MCF 10A (cell line): ENCODE results near the gene CCDC136. TPM values are rescaled to one million over a fixed set of nuclear protein-coding genes. Genes with fewer than 3 reads are reported as not detected.
A peak's percentile ranks its signal among the peaks of the same experiment; 100 is the strongest.

ENCODE experiments used
- BruUV-seq: library from RNA; stranded (reverse); fragments of 400-500 nt; replicated peaks from 2 replicates; lab custom pipeline; 2021; lab: Mats Ljungman, UMichigan
- CTCF ChIA-PET: fragments of 300-600 bp; sonication (Branson Sonifier 250); formaldehyde crosslinking; extraction: SDS; loops from one replicate; lab custom pipeline; 2021; ENCODE audit warnings: antibody characterized with exemption, inconsistent platforms; lab: Yijun Ruan, JAX
- POLR2A ChIA-PET: fragments of 300-600, 350-650 bp; sonication (Branson Sonifier 250); formaldehyde crosslinking; extraction: SDS; loops from one replicate; lab custom pipeline; 2020; ENCODE audit warnings: antibody characterized with exemption, inconsistent platforms; lab: Yijun Ruan, JAX
- DNase-seq: peaks from one replicate; pipeline ENCODE4 v3.0.0-alpha.2; 2018; ENCODE audit not compliant: unreplicated experiment
- H3K27ac Mint-ChIP-seq: one replicate; pipeline ENCODE4 v1.8.0; 2022; ENCODE audit warnings: mild to moderate bottlenecking, low read depth, mixed read lengths; ENCODE audit not compliant: unreplicated experiment
- H3K27me3 Mint-ChIP-seq: one replicate; pipeline ENCODE4 v1.8.0; 2022; ENCODE audit warnings: mixed read lengths; ENCODE audit not compliant: insufficient read depth, unreplicated experiment
- H3K36me3 Mint-ChIP-seq: one replicate; pipeline ENCODE4 v1.8.0; 2022; ENCODE audit warnings: mild to moderate bottlenecking, moderate library complexity, mixed read lengths; ENCODE audit not compliant: insufficient read depth, unreplicated experiment
- H3K4me1 Mint-ChIP-seq: one replicate; pipeline ENCODE4 v1.8.0; 2022; ENCODE audit warnings: mixed read lengths; ENCODE audit not compliant: insufficient read depth, unreplicated experiment
- H3K4me3 Mint-ChIP-seq: one replicate; pipeline ENCODE4 v1.8.0; 2022; ENCODE audit warnings: mild to moderate bottlenecking, moderate library complexity, mixed read lengths; ENCODE audit not compliant: unreplicated experiment
- H3K9me3 Mint-ChIP-seq: one replicate; pipeline ENCODE4 v1.8.0; 2022; ENCODE audit warnings: mixed read lengths; ENCODE audit not compliant: unreplicated experiment
- CTCF ChIP-seq: fragments of 200-600 bp; IDR thresholded peaks from one replicate; pipeline ENCODE4 v1.8.0; 2022; ENCODE audit warnings: antibody characterized with exemption, mild to moderate bottlenecking; ENCODE audit not compliant: unreplicated experiment
- intact Hi-C: fragments of 100-400 bp; cut with micrococcal nuclease; formaldehyde crosslinking; loops from 2 replicates; pipeline ENCODE4 v1.14.1; 2022
- total RNA-seq: library from RNA; stranded (reverse); gene quantifications from 2 replicates; pipeline ENCODE4 v1.2.3, GENCODE V29; 2022

CCDC136 gene
- total RNA-seq, 1 experiment from 2014 or later: 3.5 TPM

- no peaks in the 10 kb centered on the region for H3K36me3 Mint-ChIP-seq
- no peaks in the 10 kb centered on the region for H3K27me3 Mint-ChIP-seq
- ChIA-PET CTCF (interaction anchor here (0.5 to 3.8 kb wide), 9 partner anchors 14 to 1724 kb away, joined by 3 to 32 read pairs (median 3); no protein-coding TSS in a partner anchor), POLR2A (interaction anchor here (0.7 to 3.1 kb wide), 9 partner anchors 21 to 193 kb away, joined by 3 to 48 read pairs (median 5); partner anchors contain the start of genes CALU, IRF5 and TNPO3)
- no peak for DNase-seq
- peak overlapping the region; percentile 82 for H3K4me3 Mint-ChIP-seq
- intact Hi-C loops: loop anchor here (10.0 kb wide), 1 partner anchor 127 kb away; the partner anchor contains the start of gene CALU
- H3K27ac Mint-ChIP-seq: peak overlapping the region; percentile 84
- H3K4me1 Mint-ChIP-seq: peaks cover 11% of the 10 kb centered on the region
- H3K9me3 Mint-ChIP-seq: no peaks in the 10 kb centered on the region
- no peak for TF ChIP-seq CTCF
- no TSS peak for BruUV-seq
Observed at GRCh38 chr7:128861957-128862570, 70.3 kb downstream of the CCDC136 start.

GRCh38 chr7:128862571-128863432 lies 71.0 kb downstream of the CCDC136 start, which contains the start of gene ATP6V1F:
Gene ATP6V1F, plus strand, starts transcription at chr7:128862856. Its CDS starts 49 bp downstream, at chr7:128862905.
- no peaks in the 10 kb centered on the region for H3K27me3 Mint-ChIP-seq
- H3K4me3 Mint-ChIP-seq: peak within 1 kb of the TSS; percentile 82
- TSS peak; percentile 46 for BruUV-seq
- H3K27ac Mint-ChIP-seq: peak within 1 kb of the TSS; percentile 84
- ChIA-PET CTCF (interaction anchor here (0.5 to 3.8 kb wide), 15 partner anchors 12 to 1723 kb away, joined by 3 to 32 read pairs (median 3); partner anchors contain the start of gene METTL2B), POLR2A (interaction anchor here (0.5 to 3.1 kb wide), 18 partner anchors 20 to 248 kb away, joined by 3 to 48 read pairs (median 4); partner anchors contain the start of genes CALU, IRF5 and TNPO3)
- H3K9me3 Mint-ChIP-seq: no peaks in the 10 kb centered on the region
- intact Hi-C loops: loop anchor here (1.0 to 10.0 kb wide), 2 partner anchors 128 to 228 kb away; partner anchors contain the start of gene CALU
- TF ChIP-seq CTCF: no peak
- peaks cover 14% of the 10 kb centered on the region for H3K4me1 Mint-ChIP-seq
- DNase-seq: peak; percentile 98
- H3K36me3 Mint-ChIP-seq: no peaks in the 10 kb centered on the region

GRCh38 chr7:128863433-128863989 lies 71.7 kb downstream of the CCDC136 start:
- BruUV-seq: no TSS peak
- no peaks in the 10 kb centered on the region for H3K27me3 Mint-ChIP-seq

More at GRCh38 chr7:128863433-128863989, 71.7 kb downstream of the CCDC136 start:
- ChIA-PET POLR2A (interaction anchor here (0.5 to 3.1 kb wide), 16 partner anchors 19 to 249 kb away, joined by 3 to 48 read pairs (median 4); partner anchors contain the start of genes CALU, IRF5 and TNPO3), CTCF (interaction anchor here (0.6 to 3.8 kb wide), 13 partner anchors 11 to 1487 kb away, joined by 3 to 32 read pairs (median 3); partner anchors contain the start of gene METTL2B)
- peak overlapping the region; percentile 84 for H3K27ac Mint-ChIP-seq
- intact Hi-C loops: loop anchor here (1.0 to 10.0 kb wide), 2 partner anchors 129 to 228 kb away; partner anchors contain the start of gene CALU
- peaks cover 3% of the 10 kb centered on the region for H3K36me3 Mint-ChIP-seq
- no peaks in the 10 kb centered on the region for H3K9me3 Mint-ChIP-seq
- peak; percentile 71 for DNase-seq
- peak; percentile 43 for TF ChIP-seq CTCF
- H3K4me3 Mint-ChIP-seq: peak overlapping the region; percentile 82
- peaks cover 14% of the 10 kb centered on the region for H3K4me1 Mint-ChIP-seq
